Renal cortical epithelial cell (primary cell): ENCODE measurements around the gene TSPAN1. TPM values are rescaled to one million over a fixed set of nuclear protein-coding genes. Genes with fewer than 3 reads are reported as not detected.

ENCODE experiments used
- DNase-seq: peaks from one replicate; pipeline ENCODE4 v3.0.0-alpha.2; 2011; ENCODE audit warnings: low read depth
- total RNA-seq: library from RNA; depleted of rRNA; stranded (reverse); fragments of >200 nt; gene quantifications from 2 replicates; pipeline ENCODE4 v1.2.3, GENCODE V29; 2014

The TSPAN1 gene
- total RNA-seq, 1 donor from 2014 or later = 78.7 TPM

DNA sequence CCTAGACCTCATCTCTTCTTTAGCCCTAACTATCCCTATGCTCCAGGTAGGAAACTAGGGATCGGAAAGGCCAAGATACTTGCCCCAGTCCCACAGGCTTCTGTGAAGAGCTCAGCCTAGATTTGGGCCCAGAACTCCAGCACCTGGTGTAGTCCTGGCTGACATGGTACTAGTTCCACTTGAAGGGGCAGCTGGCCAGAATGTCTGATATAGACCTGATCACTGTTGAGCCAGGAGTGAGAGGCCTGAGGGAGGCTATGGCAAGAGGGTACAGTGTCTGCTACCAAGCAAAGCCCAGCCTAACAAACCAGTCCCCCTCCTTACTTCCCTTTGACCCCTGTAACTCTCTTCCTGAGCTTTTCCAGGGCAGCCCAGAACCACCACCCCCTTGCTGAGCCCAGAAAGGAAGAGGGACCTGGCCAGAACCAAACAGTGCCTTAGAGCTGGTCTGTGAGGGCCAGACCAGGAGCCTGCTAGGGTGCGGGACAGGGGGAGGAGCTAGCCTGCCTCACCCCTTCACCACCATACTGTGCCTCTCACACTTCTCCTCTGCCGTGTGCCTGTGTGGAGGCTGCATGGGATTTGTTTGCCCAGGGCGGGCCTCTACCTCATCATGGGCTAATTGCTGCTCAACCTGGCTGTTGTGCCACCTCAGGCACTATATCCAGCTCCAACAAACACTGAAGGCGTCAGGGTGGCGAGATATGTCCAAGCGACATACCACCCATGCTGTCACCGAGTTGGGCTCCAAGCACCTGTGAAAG, 12.4 kb downstream of the TSPAN1 start:
- DNase-seq = no peak

DNA sequence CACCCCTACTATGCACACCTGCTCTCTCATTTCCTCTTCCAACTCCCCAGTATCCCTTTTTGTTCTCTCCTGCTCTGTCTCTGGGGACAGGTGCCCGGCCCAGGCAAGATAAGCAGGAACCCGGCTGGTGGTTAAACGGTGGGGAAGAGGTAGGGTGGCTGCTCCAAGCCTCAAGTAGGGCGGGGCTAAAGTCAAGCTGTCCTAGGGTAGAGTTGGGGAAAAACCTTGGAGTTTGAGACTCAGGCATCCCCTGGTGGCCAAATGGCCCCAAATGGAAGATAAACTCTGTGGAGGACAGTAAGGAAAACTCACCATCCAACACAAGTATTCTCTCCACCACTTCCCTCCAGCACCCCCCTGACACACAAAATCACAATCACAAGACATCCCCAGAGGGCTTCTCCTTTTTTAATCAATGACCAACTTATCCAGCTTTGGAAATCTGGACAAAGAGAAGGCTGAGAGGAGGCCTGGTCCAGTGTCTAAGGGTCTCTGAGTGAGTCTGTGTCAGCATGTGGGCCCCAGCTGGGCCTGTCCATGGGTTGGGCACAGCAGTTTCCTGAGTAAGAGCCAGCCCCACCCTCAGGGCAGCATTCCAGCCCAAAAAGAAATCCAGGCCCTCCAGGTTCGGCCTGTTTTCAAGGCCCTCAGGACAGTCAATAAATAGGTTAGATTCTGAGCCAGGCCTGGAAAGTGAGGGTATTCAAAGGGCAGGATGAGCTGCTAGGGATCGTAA, 13.6 kb downstream of the TSPAN1 start:
- no peak for DNase-seq

DNA sequence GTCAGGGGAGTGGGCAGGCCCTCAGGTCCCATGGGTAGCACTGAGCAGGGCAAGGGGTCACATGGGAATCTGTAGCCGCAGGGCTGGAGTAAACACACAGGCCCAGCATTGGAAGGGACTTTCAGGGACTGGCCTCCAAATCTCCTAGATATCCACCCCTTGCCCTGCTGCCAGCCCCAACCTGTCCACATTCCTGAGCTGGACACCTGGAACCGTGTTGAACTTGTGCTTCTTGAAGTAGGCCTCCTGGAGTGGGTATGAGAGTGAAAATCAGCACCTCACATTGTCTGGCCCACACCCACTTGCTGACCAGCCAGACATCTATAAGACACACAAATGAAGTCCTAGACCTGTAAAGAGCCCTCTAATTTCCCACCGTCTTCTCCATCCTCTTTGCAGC, 15.7 kb downstream of the TSPAN1 start:
- no peak for DNase-seq

DNA sequence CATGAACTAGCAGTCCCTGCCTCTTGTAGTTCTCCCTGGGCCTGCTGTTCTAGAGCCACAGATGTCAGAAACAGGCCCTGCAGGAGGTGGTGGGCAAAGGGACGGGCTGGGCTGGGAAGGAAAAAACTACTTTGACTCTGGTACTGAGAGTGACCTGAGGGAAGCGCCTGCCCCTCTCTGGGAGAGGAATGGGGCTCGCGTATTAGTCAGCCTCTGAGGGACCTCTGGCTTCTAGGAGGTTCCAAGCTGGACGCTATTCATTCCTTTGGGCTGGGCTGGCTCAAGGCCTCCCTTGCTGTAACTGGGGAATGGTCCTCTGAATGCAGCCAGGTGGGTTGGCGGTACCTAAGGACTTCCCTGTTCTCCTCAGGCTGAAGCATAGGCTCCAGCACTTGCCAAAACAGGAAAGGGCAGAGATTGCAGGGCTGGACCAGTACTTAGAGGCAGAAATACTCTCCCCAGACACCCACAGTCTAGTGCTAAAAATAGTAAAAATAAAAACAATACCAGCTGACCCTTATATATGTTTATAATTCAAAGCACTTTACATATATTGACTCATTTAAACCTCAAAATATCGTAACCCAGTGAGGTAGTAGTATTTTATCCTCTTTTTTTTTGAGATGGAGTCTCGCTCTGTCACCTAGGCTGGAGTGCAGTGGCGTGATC, 16.3 kb downstream of the TSPAN1 start:
- no peak for DNase-seq

DNA sequence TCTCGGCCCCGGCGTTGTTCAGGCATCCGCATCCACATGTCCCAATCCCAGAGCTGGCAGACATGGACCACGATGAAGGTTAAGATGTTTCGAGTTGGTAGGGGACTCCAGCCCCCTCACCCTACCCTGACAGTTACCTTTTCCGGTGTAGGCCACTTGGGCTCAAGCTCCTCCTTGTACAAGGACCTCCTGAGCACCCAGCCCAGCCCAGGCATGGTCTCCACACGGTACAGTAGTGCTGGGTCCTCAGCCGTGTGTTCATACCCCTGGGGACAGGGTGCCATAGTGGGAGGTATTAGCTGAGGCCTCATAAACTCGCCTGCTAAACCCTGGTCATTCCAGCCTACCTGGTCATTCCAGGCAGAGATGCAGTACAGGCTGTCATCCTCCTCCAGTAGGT, 17.3 kb downstream of the TSPAN1 start:
- DNase-seq = no peak

DNA sequence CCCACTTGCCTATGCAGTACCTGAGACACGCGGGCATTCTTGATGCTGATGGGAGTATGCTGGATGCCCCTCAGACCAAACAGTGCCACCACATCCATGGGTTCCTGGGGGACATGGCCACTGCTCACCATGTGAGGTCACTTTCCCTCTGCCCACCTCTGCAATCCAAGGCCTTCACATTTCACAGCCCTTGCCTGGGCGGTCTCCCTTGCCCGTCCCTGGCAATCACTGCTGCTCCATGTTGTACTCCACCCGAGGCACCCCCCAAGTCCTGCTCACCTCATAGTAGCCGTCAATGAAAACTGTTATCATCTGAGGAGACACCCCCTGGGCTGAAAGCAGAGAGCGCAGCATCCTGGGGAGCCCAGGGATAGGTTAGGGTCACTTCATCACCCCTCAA, 18.4 kb downstream of the TSPAN1 start:
- DNase-seq = no peak

DNA sequence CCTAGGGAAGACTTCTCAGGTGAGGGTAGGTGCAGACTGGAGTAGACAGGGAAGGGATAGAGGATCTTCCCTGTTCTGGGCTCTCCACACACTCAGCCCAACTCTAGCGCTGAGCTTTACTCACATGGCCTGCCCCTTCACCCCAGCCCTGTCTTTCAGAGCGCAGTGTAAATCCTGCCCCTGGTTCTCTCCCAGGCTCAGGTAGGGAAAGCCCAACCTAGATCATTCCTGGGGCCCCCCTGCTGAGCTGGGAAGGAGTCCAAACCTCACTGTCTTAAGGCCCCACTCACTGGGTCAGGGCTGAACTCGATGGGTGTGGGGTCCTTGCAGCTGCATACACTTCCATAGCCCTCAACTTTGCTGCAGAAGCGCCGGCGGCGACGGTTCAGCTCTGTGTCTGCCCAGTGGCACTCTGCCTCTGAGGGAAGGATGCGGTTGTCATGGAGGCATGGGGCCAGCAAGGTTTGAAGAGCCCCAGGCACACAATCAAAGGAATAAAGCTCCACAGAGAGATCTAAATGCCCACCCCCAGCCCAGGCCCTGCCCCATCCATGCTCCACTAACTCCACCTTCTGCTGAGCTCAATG, 19.2 kb downstream of the TSPAN1 start:
- peak; percentile 57 for DNase-seq

DNA sequence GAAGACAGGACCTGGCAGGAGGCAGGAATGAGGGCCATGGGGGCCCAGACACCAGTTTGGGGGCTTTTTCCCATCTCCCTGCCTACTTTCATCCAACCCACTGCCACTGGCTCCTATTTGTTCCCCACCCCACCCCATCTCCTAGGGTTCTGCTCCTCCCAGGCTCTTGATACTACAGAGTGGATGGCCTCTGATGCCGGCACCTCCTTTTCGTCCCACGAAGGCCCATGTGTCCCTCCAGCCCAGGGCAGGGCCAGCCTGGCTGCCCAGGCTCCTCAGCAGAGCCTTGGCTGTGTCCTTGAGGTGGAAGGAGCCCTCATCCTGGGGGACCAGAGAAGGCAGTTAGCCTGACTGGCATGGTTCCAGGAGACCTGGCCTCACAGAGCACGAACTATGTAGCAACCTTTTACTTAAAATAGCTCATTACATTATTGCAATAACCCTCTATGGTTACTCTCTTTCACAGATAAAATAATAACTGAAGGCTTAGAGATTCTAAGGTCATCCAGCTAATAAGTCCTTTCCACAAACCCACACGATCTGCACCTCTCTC, 19.8 kb downstream of the TSPAN1 start:
- DNase-seq = no peak

DNA sequence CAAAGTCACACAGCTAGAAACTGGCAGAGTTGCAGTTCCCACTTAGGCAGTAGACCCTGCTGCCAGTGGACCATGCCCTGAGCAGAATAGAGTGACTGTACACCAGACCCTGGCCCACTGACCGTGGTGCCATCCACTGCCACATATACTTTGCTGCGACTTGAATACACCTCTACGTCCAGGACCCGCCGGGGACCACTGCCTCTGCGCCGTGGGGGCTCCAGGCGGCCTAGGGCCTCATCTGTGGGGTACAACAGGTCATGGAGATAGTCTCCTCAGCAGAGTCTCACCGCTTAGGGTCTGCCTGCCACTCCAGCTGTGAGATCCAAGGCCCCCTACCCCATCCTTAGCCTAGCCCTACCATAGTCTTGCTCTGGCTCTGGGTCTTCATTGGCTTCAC, 21.7 kb downstream of the TSPAN1 start:
- DNase-seq = no peak

DNA sequence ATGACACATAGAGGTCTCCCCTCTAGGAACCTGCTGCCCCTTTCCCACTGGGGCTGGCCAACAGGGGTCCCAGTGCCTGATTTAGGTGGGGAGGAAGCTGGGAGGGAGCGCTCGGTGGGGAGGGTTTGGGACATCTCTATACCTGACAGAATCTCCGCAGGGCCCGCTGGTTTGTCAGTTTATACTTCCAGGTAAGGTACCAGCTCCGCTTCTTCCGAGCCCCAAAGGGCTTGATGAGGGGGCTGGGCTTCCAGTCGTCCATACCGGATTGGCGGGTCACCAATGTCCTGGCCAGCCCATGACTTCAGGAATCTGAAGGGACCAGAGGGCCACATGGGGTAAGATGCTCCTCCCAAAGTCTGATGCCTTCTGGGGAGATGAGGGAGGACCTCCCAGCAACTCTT, 22.7 kb downstream of the TSPAN1 start:
- DNase-seq = no peak

DNA sequence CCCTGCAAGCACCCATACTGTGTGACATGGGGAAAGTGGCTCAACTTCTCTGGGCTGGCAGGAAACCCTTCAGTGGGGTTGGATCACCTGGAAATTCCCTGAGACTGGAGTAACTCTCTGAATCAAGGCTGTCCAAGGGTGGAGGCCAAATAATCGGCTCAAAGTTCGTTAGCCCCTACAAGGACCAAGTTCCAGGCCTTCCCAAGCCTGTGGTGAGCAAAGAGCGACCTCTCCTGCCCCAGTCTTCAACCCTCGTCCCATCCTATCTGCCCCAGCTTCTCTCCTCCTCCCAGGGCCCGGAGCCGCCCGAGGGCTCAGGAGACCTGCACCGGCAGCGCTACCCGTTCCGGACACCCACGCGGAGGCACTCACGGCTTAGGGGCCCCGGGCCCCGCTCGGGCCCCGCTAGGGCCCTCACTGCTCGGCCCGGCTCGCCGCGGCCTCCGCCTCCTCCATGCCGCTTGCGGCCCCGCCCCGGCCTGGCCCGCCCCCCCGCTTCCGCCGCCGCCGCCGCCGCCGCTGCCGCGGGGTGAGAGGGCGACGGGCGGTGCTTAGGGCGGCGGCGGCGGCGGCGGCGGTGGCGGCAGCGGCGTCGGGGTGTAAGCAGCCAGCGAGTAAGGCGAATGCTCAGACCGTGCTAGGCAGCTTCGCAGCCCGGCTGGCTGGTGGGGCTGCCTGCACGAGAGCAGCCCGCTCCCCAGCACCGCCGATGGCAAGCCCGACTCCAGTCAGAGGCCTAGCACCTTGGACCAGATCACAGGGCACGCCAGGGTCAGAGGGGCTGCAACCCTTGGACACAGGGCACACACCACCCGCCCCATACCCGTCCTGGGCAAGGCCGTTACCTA, 23.3 kb downstream of the TSPAN1 start, which contains the start of gene POMGNT1:
POMGNT1 (minus strand) TSS at position 471 of the 848 bp plus-strand sequence. CDS start 613 bp downstream, outside the sequence.
- peak; percentile 58 for DNase-seq

DNA sequence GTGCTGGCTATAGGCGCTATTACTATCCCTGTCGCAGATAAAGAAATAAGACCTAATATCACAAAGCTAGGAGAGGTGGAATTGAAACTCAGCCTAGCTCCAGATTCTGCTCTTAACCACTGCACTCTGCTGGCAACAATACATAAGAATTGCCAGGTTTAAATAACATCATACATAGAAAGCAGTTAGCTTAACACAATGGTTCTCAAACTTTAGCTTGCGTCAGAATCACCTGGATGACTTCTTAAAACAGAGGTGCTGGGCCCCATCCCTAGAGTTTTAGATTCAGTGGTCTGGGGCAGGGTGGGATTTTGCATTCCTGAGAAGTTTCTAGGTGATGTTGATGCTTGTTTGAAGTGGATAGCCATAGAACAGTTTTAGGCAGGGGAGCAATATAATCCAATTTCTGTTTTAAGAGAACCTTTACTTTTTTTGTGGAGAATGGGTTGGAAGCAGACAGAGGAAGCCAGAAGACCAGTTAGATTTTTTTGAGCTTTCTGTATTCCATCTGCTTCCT, 24.4 kb downstream of the TSPAN1 start:
- DNase-seq = no peak

DNA sequence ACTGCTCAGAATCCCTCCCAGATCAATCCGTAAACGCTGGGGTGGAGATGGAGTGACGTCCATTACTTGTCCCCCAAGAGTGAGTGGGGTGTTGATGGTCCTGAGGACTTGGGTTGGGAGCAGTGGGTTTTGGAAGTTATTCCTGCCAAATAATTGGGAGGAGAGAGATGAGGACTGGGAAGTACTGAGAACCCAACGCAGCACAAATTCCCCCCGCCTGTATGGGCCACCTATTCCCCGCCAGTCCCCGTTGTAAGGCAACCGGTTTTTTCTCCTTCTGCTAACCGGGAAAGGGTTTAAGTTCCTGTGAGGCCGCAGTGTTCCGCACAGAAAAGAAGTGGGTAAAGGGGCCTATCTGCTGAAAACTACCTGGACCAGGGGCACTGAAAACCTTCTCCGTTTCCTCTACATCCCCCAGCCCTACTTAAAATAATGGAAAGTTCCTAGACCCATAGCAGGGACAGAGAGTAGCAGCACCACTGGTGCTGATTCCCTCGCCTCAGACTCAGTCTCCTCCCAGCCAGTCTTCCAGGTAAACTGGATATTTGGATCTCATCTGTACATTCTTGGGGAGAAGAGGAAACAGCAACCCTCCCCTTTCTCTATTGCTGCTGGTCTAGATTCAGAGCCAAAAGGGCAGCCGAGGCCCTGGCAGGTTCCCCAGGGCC, 29.0 kb downstream of the TSPAN1 start:
- no peak for DNase-seq

DNA sequence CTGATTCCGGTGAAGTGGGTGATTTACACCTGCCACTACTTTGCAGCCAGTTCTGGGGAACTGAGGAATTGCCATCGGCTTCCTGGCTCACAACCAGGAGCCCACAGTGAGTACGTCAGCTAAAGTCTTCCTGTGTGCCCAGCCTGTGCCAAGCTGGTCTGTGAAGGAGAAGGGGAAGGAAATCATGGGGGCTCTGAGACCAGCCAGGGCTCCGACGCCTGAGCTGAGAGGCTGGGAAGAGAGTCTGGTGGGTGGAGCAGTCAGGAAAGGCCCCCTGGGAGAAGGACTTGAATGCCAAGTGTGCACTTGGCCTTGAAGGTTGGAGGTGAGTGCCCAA, 29.5 kb downstream of the TSPAN1 start:
- no peak for DNase-seq

DNA sequence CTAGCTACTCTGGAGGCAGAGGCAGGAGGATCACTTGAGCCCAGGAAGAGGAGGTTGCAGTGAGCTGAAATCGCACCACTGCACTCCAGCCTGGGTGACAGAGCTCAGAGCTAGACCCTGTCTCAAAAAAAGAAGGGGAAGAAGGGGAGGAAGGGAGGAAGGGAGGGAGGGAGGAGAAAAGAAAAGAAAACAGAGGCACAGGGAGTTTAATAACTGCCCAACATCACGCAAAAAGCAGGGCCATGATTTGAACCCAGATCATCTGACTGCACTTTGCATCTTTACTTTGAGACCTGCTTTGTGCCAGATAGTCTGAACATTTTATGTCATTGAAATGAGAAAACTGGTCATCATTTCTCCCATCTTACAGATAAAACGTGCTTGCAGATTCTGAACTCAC, 30.3 kb downstream of the TSPAN1 start:
- DNase-seq = no peak

DNA sequence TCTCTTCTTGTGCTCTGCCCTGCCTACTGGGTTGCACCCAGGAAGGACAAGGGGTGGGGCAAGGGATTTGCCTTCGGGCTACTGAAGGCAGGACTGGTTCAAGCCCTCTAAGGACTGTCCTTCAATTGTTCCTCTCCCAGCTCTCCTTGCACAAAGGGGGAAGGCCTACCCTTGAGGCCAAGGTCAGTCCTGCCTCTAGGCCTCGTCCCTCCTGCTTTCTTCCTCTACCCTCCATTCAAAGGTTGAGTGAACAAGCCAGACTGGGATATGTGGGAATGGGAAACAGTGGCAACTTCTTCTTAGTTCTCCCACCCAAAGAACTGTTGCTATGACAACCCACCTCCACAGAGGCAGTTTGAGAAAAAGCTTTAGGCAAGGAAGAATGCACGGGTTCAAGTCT, 30.9 kb downstream of the TSPAN1 start:
- DNase-seq = no peak

DNA sequence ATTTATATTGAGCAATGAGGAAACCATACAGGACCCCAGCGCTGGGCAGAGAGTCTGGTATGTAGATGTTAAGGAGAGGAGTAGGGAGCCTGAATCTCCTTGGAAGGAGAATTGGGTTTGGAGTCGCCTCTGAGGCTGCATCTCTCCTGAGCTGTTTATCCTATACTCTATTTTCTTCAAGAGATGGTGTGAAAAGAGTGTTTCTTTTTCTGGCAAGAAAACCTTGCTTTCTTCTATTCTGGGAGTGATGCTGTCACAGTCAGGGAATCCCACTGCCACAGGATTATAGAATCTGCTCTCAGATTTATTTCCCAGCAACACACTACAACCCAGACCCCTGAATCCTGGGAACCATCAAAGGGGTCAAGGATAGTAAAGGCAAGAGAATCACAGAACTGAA, 31.5 kb downstream of the TSPAN1 start:
- no peak for DNase-seq

DNA sequence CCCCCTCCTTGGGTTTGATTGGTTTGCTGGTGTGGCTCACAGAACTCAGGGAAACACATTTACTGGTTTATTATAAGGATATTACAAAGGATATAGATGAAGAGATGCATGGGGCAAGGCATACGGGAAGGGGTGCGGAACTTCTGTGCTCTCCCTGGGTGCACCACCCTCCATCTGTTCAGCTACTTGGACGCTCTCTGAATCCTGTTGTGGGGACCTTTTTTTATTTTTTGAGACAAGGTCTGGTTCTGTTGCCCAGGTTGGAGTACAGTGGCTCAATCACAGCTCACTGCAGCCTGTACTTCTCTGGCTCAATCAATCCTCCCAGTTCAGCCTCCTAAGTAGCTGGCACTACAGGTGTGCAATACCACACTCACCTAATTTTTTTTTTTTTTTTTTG, 35.7 kb downstream of the TSPAN1 start:
- DNase-seq = no peak

DNA sequence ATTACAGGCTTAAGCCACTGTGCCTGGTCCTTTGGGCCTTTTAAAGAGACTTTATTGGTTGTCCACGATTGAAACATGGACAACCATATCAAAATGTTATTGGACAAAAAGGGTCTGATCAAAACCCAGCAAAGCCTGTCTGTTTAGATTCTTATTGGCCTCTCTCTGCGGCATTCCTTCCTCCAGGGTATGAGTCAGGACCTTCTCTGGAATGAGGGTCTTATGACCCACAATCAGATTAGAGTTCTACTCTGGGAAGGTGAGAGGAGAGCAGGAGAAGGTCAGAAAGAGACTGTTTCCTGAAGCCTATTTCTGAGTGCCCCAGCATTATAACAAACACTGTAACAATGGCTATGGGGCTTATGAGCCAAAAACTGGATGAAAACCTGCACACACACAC, 36.2 kb downstream of the TSPAN1 start:
- no peak for DNase-seq

DNA sequence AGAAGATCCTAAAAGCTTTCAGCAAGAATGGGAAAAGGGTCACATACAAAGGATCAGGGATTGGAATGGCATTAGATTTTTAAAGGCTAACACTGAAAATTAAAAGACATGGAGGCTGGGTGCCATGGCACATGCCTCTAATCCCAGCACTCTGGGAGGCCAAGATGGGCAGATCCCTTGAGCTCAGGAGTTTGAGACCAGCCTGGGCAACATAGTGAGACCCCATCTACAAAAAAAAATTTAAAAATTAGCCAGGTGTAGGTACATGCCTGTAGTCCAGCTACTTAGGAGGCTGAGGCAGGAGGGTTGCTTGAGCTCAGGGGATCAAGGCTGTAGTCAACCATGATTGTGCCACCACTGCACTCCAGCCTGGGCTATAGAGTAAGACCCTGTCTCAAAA, 40.6 kb downstream of the TSPAN1 start:
- DNase-seq = no peak

DNA sequence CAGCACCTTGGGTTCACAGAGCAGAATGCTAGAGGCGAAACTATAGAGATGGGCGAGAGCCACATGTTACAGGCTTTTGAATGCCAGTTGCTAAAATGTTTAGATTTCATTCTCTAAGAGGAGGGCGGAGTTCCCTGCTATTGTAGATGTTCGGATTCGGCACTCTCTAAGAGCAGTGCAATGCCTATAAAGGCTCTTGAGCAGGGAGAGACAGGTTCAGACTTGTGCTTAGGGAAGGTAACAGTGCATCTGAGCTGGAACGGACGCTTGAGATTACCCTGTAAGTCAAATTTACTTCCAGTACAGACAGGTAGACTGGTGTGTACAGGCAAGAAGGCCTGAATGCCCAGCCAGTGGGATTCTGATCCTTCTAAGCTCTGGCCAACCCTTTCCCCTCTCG, 43.6 kb downstream of the TSPAN1 start:
- no peak for DNase-seq
